NT2/D1 (cell line): ENCODE results near the gene CAMK2A.

Experiments used
- SUZ12 ChIP-seq: IDR thresholded peaks from 2 replicates; pipeline ENCODE4 v1.6.1; 2011; ENCODE audit not compliant: insufficient read length, insufficient read depth; ENCODE audit errors: extremely low read depth
- YY1 ChIP-seq: IDR thresholded peaks from 2 replicates; pipeline ENCODE4 v1.6.1; 2011; ENCODE audit not compliant: insufficient read length, insufficient read depth
- ZNF274 ChIP-seq: IDR thresholded peaks from 2 replicates; pipeline ENCODE4 v1.6.1; 2011; ENCODE audit warnings: mild to moderate bottlenecking, low read depth, low read length

DNA sequence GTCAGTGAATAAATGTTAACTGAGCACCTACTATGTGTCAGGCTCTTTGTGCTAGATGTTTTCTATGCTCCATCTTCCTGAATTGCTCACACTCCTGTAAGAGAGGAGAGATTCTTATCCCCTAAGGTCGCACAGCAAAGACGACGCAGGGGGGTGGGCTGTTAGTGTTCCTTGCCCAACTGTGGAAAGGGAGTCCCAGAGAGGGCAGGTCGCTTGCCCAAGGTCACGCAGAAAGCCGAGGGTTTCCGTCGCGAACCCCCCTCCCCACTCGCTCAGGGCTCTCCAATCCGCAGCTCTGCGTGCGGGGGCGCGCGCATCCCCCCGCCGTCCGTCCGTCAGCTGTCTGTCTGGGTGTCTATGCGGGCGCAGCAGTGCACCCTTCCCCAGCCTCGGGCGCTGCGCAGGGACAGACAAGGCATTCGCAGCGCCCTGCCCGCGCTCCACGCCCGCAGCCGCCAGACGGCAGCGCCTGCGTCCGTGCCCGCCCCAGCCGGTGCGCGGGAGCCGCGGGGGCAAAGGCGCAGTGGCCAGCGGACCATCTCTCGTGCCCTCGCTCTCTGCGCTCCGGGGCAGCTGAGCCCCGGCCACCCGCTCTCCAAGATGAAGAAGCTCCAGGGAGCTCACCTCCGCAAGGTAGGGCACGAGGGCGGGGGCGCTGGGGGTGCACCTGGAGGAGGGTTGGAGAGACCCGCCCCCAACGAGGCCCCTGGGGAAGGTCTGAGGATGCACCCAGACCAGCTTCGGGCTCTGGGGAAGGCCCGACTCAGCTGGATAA is 99.7 kb downstream of the CAMK2A start, which contains the start of gene SLC6A7:
- no peak for TF ChIP-seq ZNF274
- TF ChIP-seq YY1: no peak
- TF ChIP-seq SUZ12: no peak
